Activated CD8-positive, alpha-beta T cell treated with anti-CD3 and anti-CD28 coated beads for 36 hours (primary cell): ENCODE measurements around the gene PIK3R6. TPM values are rescaled to one million over a fixed set of nuclear protein-coding genes. Genes with fewer than 3 reads are reported as not detected.

ENCODE experiments used
- ATAC-seq: fragments of 200-7000 bp; cut with Tn5 transposase; one replicate; pipeline ENCODE4 v1.10.0; 2021; ENCODE audit warnings: mild to moderate bottlenecking, moderate library complexity
- CTCF ChIA-PET: fragments of 350-600 bp; sonication (Branson Sonifier 250); formaldehyde crosslinking; loops from one replicate; lab custom pipeline; 2021; ENCODE audit warnings: antibody characterized with exemption; lab: Charles Lee
- POLR2A ChIA-PET: fragments of 350-600 bp; sonication (Branson Sonifier 250); formaldehyde crosslinking; loops from one replicate; lab custom pipeline; 2021; ENCODE audit warnings: antibody characterized with exemption; lab: Charles Lee
- DNase-seq: peaks from one replicate; pipeline ENCODE4 v3.0.0-alpha.2; 2020
- H3K27ac Mint-ChIP-seq: one replicate; pipeline ENCODE4 v1.8.0; 2021; ENCODE audit warnings: mild to moderate bottlenecking, mixed read lengths
- H3K27me3 Mint-ChIP-seq: one replicate; pipeline ENCODE4 v1.8.0; 2021; ENCODE audit warnings: mixed read lengths
- H3K36me3 Mint-ChIP-seq: one replicate; pipeline ENCODE4 v1.8.0; 2021; ENCODE audit warnings: low read depth, mixed read lengths
- H3K4me1 Mint-ChIP-seq: one replicate; pipeline ENCODE4 v1.8.0; 2021; ENCODE audit warnings: low read depth, mixed read lengths
- H3K4me3 Mint-ChIP-seq: one replicate; pipeline ENCODE4 v1.8.0; 2021; ENCODE audit warnings: mild to moderate bottlenecking, moderate library complexity, mixed read lengths
- H3K9me3 Mint-ChIP-seq: one replicate; pipeline ENCODE4 v1.8.0; 2021; ENCODE audit warnings: mixed read lengths
- CTCF ChIP-seq: fragments of 200-600 bp; IDR thresholded peaks from one replicate; pipeline ENCODE4 v1.8.0; 2022; ENCODE audit warnings: antibody characterized with exemption, mild to moderate bottlenecking
- intact Hi-C: fragments of 100-400 bp; cut with micrococcal nuclease; formaldehyde crosslinking; loops from one replicate; pipeline ENCODE4 v1.10.0; 2022
- total RNA-seq, 2 experiments: library from RNA; stranded (reverse); gene quantifications; one replicate each; pipeline ENCODE4 v1.2.3, GENCODE V29; 2021

PIK3R6 gene
- total RNA-seq, 2 experiments from 2014 or later: 3.8 to 3.9 TPM

GRCh38 chr17:8801135-8801840 lies 66.2 kb downstream of the PIK3R6 start:
- Mint-ChIP-seq H3K4me3 (no peak overlapping the region), H3K9me3 (no peaks in the 10 kb centered on the region), H3K27me3 (no peaks in the 10 kb centered on the region), H3K36me3 (no peaks in the 10 kb centered on the region), H3K4me1 (peaks cover 3% of the 10 kb centered on the region), H3K27ac (no peak overlapping the region)
- ChIA-PET CTCF (interaction anchor here (1.1 to 1.4 kb wide), 3 partner anchors 15 to 196 kb away, joined by 3 to 4 read pairs (median 3); no protein-coding TSS in a partner anchor), POLR2A (no interaction called here)
- DNase-seq: no peak
- ATAC-seq: no peak
- TF ChIP-seq CTCF: no peak
- intact Hi-C loops: no loop called here

DNA sequence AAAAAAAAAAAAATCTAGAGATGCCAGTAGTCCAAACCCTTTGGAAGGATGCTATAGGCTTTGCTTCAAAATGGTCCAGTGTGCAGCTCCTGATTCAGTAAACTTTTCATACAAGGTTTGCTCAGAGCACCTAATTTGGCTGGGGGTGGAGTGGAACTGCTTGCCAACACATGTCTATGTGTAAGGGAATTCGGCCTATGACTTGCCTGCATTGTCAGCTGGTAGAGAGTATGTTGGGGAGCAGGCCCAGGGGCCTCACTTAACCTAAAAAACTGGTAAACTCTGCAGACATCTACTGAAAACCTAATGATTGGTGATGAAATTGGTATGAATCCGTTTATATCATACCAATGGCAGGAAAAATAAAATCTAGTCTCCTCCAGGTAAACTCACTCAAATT lies 66.8 kb downstream of the PIK3R6 start:
- Mint-ChIP-seq H3K4me3 (no peak overlapping the region), H3K4me1 (no peaks in the 10 kb centered on the region), H3K27me3 (no peaks in the 10 kb centered on the region), H3K27ac (no peak overlapping the region), H3K9me3 (no peaks in the 10 kb centered on the region), H3K36me3 (no peaks in the 10 kb centered on the region)
- no peak for TF ChIP-seq CTCF
- ChIA-PET CTCF (interaction anchor here (1.2 to 4.0 kb wide), 5 partner anchors 15 to 185 kb away, joined by 3 to 20 read pairs (median 3); no protein-coding TSS in a partner anchor), POLR2A (no interaction called here)
- ATAC-seq: no peak
- DNase-seq: no peak
- intact Hi-C loops: no loop called here

GRCh38 chr17:8799570-8800212 lies 67.8 kb downstream of the PIK3R6 start:
- DNase-seq: no peak
- Mint-ChIP-seq H3K9me3 (no peaks in the 10 kb centered on the region), H3K36me3 (no peaks in the 10 kb centered on the region), H3K27ac (no peak overlapping the region), H3K4me1 (no peaks in the 10 kb centered on the region), H3K4me3 (no peak overlapping the region), H3K27me3 (no peaks in the 10 kb centered on the region)
- ChIA-PET POLR2A (no interaction called here), CTCF (interaction anchor here (1.0 to 4.0 kb wide), 8 partner anchors 14 to 198 kb away, joined by 3 to 20 read pairs (median 6); no protein-coding TSS in a partner anchor)
- ATAC-seq: no peak
- intact Hi-C loops: no loop called here
- TF ChIP-seq CTCF: no peak

GRCh38 chr17:8798846-8799569 lies 68.5 kb downstream of the PIK3R6 start, which contains the start of gene MFSD6L:
Gene MFSD6L, minus strand, starts transcription at chr17:8799365. Its CDS starts 245 bp downstream, at chr17:8799120.
- ATAC-seq (no peak), DNase-seq (peak; percentile 28)
- H3K9me3 Mint-ChIP-seq: no peaks in the 10 kb centered on the region
- intact Hi-C loops: no loop called here
- no peaks in the 10 kb centered on the region for H3K36me3 Mint-ChIP-seq
- no peak within 1 kb of the TSS for H3K27ac Mint-ChIP-seq
- CTCF ChIA-PET: interaction anchor here (1.0 to 4.0 kb wide), 8 partner anchors 14 to 199 kb away, joined by 3 to 20 read pairs (median 6); no protein-coding TSS in a partner anchor
- H3K4me3 Mint-ChIP-seq: no peak within 1 kb of the TSS
- no peaks in the 10 kb centered on the region for H3K27me3 Mint-ChIP-seq
- no peaks in the 10 kb centered on the region for H3K4me1 Mint-ChIP-seq
- POLR2A ChIA-PET: no interaction called here
- TF ChIP-seq CTCF: peak; percentile 14
